SK-N-SH treated with all-trans-retinoic acid at 6 μM for 48 hours (cell line): ENCODE measurements around the gene ATP7B.

ENCODE experiments used
- ATAC-seq: fragments of 200-7000 bp; cut with Tn5 transposase; 3 replicates; pipeline ENCODE4 v1.9.1; 2020; ENCODE audit warnings: mild to moderate bottlenecking, moderate library complexity
- BACH2 ChIP-seq: fragments of 250-450 bp; sonication (Bioruptor Pico); IDR thresholded peaks from 2 replicates; pipeline ENCODE4 v1.9.0; 2021; ENCODE audit warnings: mild to moderate bottlenecking, borderline replicate concordance
- CREB5 ChIP-seq: fragments of 250-450 bp; sonication (Bioruptor Pico); IDR thresholded peaks from 2 replicates; pipeline ENCODE4 v1.5.1; 2020; ENCODE audit warnings: low read depth, mild to moderate bottlenecking, moderate library complexity
- CSDC2 ChIP-seq: fragments of 250-450 bp; sonication (Bioruptor Pico); IDR thresholded peaks from 2 replicates; pipeline ENCODE4 v1.5.0; 2020; ENCODE audit warnings: mild to moderate bottlenecking, moderate library complexity
- CSRNP3 ChIP-seq: fragments of 250-450 bp; sonication (Bioruptor Pico); IDR thresholded peaks from 2 replicates; pipeline ENCODE4 v1.5.1; 2021; ENCODE audit warnings: mild to moderate bottlenecking, moderate library complexity
- ESRRG ChIP-seq: fragments of 250-450 bp; sonication (Bioruptor Pico); IDR thresholded peaks from 2 replicates; pipeline ENCODE4 v1.6.1; 2021; ENCODE audit warnings: mild to moderate bottlenecking
- ISL1 ChIP-seq: fragments of 250-450 bp; sonication (Bioruptor Pico); IDR thresholded peaks from 2 replicates; pipeline ENCODE4 v2.1.2; 2022; ENCODE audit warnings: mild to moderate bottlenecking, moderate library complexity
- OSR1 ChIP-seq: fragments of 250-450 bp; sonication (Bioruptor Pico); IDR thresholded peaks from 2 replicates; pipeline ENCODE4 v1.8.0; 2022; ENCODE audit warnings: moderate library complexity, mild to moderate bottlenecking, inconsistent platforms
- PATZ1 ChIP-seq: fragments of 250-450 bp; sonication (Bioruptor Pico); IDR thresholded peaks from 2 replicates; pipeline ENCODE4 v1.8.0; 2020; ENCODE audit warnings: mild to moderate bottlenecking, moderate library complexity, borderline replicate concordance
- POU6F1 ChIP-seq: fragments of 250-450 bp; sonication (Bioruptor Pico); IDR thresholded peaks from 2 replicates; pipeline ENCODE4 v1.8.0; 2021; ENCODE audit warnings: low read depth, mild to moderate bottlenecking, moderate library complexity, borderline replicate concordance
- SNAI2 ChIP-seq: fragments of 250-450 bp; sonication (Bioruptor Pico); IDR thresholded peaks from 2 replicates; pipeline ENCODE4 v1.5.0; 2020; ENCODE audit warnings: mild to moderate bottlenecking, moderate library complexity
- TCF4 ChIP-seq: fragments of 250-450 bp; sonication (Bioruptor Pico); IDR thresholded peaks from 2 replicates; pipeline ENCODE4 v1.8.0; 2021; ENCODE audit warnings: mild to moderate bottlenecking, moderate library complexity, borderline replicate concordance
- TOX ChIP-seq: fragments of 250-450 bp; sonication (Bioruptor Pico); IDR thresholded peaks from 2 replicates; pipeline ENCODE4 v1.8.0; 2021; ENCODE audit warnings: mild to moderate bottlenecking, moderate library complexity, borderline replicate concordance
- TSHZ2 ChIP-seq: fragments of 250-450 bp; sonication (Bioruptor Pico); IDR thresholded peaks from 2 replicates; pipeline ENCODE4 v1.5.0; 2020; ENCODE audit warnings: mild to moderate bottlenecking, moderate library complexity
- ZC3H10 ChIP-seq: fragments of 250-450 bp; sonication (Bioruptor Pico); IDR thresholded peaks from 2 replicates; pipeline ENCODE4 v1.5.1; 2021; ENCODE audit warnings: mild to moderate bottlenecking, moderate library complexity
- ZFP3 ChIP-seq: fragments of 250-450 bp; sonication (Bioruptor Pico); IDR thresholded peaks from 2 replicates; pipeline ENCODE4 v1.5.0; 2020; ENCODE audit warnings: mild to moderate bottlenecking, moderate library complexity
- ZNF565 ChIP-seq: fragments of 450-650 bp; formaldehyde crosslinking; conservative IDR thresholded peaks from 2 replicates; pipeline ENCODE4 v1.5.0; 2020; ENCODE audit warnings: low read depth, mild to moderate bottlenecking, moderate library complexity
- ZNF70 ChIP-seq: fragments of 450-650 bp; formaldehyde crosslinking; IDR thresholded peaks from 2 replicates; pipeline ENCODE4 v1.5.0; 2020; ENCODE audit warnings: mild to moderate bottlenecking, moderate library complexity
- ZNF8 ChIP-seq: fragments of 450-650 bp; formaldehyde crosslinking; IDR thresholded peaks from 2 replicates; pipeline ENCODE4 v1.5.0; 2020; ENCODE audit warnings: mild to moderate bottlenecking, moderate library complexity

Gene ATP7B

GRCh38 chr13:51883226-51883600, 128.0 kb downstream of the ATP7B start:
- no peak for ATAC-seq
- no peak for TF ChIP-seq ESRRG
- TF ChIP-seq BACH2 (CRISPR knock-in tag) = no peak
- TF ChIP-seq CSDC2 (CRISPR knock-in tag) = no peak
- TF ChIP-seq PATZ1 (CRISPR knock-in tag) = no peak
- TF ChIP-seq SNAI2 (CRISPR knock-in tag) = no peak
- no peak for TF ChIP-seq CREB5 (CRISPR knock-in tag)
- TF ChIP-seq ZNF70 (CRISPR knock-in tag) = no peak
- TF ChIP-seq TCF4 (CRISPR knock-in tag) = no peak
- TF ChIP-seq ZFP3 (CRISPR knock-in tag) = no peak
- TF ChIP-seq ZC3H10 (CRISPR knock-in tag) = no peak
- no peak for TF ChIP-seq TSHZ2
- no peak for TF ChIP-seq TOX (CRISPR knock-in tag)
- TF ChIP-seq ZNF565 (CRISPR knock-in tag) = no peak
- TF ChIP-seq OSR1 (CRISPR knock-in tag) = no peak
- no peak for TF ChIP-seq ZNF8
- no peak for TF ChIP-seq ISL1 (CRISPR knock-in tag)
- TF ChIP-seq POU6F1 = no peak
- TF ChIP-seq CSRNP3 (CRISPR knock-in tag) = no peak
- TF ChIP-seq, all 23 proteins: peak for 0
